GM12891 (cell line): Measurements from ENCODE around the gene AP4M1.

Source experiments
- POLR2A ChIP-seq: IDR thresholded peaks from 2 replicates; pipeline ENCODE4 v1.6.1; 2011; ENCODE audit warnings: low read depth, low read length, control low read depth
- POLR2AphosphoS5 ChIP-seq: IDR thresholded peaks from 2 replicates; pipeline ENCODE4 v1.6.1; 2011; ENCODE audit warnings: low read depth, low read length, control low read depth
- SPI1 ChIP-seq: IDR thresholded peaks from 2 replicates; pipeline ENCODE4 v1.6.1; 2011; ENCODE audit warnings: low read depth, low read length, control low read depth
- TAF1 ChIP-seq: IDR thresholded peaks from 2 replicates; pipeline ENCODE4 v1.6.1; 2011; ENCODE audit warnings: low read depth, low read length, control low read depth

- no peak for TF ChIP-seq SPI1
- no peak for TF ChIP-seq POLR2A
- no peak for TF ChIP-seq POLR2AphosphoS5
- TF ChIP-seq TAF1: no peak
These were observed 29.0 kb upstream of the AP4M1 start for GRCh38 chr7:100072462-100072861.
